ENCODE data around the gene TSEN34.

- TF ChIP-seq CTCF (IDR thresholded peaks at IDR 0.05) (peak; percentile 79 to 95 (median 88)), POLR2A (IDR thresholded peaks at IDR 0.05) (no peak)
Observed at GRCh38 chr19:54168174-54168917, 22.8 kb upstream of the TSEN34 start.

All from heart left ventricle (tissue), 13 donors.